Measurements from ENCODE around the gene ANGPTL1. TPM values are rescaled to one million over a fixed set of nuclear protein-coding genes. Genes with fewer than 3 reads are reported as not detected.

ANGPTL1 gene
- total RNA-seq, 1 donor from 2014 or later: not detected

DNA sequence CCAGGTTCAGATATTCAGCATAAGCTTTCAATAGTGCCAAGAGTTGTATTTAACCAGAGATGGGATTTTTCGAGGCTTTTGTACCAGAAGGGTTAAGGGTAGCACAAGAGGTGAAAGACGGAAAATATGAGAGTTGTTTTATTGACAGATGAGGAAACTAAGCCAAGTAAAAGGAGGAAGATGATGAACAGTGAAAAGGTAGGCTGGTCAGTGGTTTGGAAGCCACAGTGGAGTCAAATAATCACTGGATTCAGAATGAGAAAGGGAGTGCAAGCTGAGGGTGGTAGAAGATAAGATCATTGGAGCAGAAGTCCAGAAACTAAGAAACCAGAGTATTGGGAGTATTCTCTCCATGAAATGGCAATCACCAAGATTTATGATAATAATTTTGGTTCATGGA, 45.7 kb downstream of the ANGPTL1 start:
- H3K27me3 Mint-ChIP-seq (ENCODE audit: insufficient read depth, low read depth): peaks cover 2% of the 10 kb centered on the region
- no peaks in the 10 kb centered on the region for H4K20me1 ChIP-seq (ENCODE audit: low read depth)
- peaks cover 27% of the 10 kb centered on the region for H3K9me3 Mint-ChIP-seq
- no peak overlapping the region for H2AFZ ChIP-seq (replicated peaks)
- no peaks in the 10 kb centered on the region for H3K79me2 ChIP-seq (ENCODE audit: low read depth)
- no peaks in the 10 kb centered on the region for H3K27me3 ChIP-seq
- H3K36me3 ChIP-seq: no peaks in the 10 kb centered on the region
- H3K27ac ChIP-seq: no peak overlapping the region
- H3K36me3 Mint-ChIP-seq: peaks cover 43% of the 10 kb centered on the region
- H3K4me1 Mint-ChIP-seq: no peaks in the 10 kb centered on the region
- H3K4me3 ChIP-seq: no peak overlapping the region
- TF ChIP-seq, protein P1, sequence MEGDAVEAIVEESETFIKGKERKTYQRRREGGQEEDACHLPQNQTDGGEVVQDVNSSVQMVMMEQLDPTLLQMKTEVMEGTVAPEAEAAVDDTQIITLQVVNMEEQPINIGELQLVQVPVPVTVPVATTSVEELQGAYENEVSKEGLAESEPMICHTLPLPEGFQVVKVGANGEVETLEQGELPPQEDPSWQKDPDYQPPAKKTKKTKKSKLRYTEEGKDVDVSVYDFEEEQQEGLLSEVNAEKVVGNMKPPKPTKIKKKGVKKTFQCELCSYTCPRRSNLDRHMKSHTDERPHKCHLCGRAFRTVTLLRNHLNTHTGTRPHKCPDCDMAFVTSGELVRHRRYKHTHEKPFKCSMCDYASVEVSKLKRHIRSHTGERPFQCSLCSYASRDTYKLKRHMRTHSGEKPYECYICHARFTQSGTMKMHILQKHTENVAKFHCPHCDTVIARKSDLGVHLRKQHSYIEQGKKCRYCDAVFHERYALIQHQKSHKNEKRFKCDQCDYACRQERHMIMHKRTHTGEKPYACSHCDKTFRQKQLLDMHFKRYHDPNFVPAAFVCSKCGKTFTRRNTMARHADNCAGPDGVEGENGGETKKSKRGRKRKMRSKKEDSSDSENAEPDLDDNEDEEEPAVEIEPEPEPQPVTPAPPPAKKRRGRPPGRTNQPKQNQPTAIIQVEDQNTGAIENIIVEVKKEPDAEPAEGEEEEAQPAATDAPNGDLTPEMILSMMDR (IDR thresholded peaks at IDR 0.05): no peak
- TF ChIP-seq EZH2phosphoT487 (IDR thresholded peaks at IDR 0.05) (no peak), EZH2 (IDR thresholded peaks at IDR 0.05) (no peak)
- H3K4me3 Mint-ChIP-seq: no peak overlapping the region
- no peaks in the 10 kb centered on the region for H3F3A ChIP-seq (ENCODE audit: low read depth)
- H3K4me1 ChIP-seq: no peaks in the 10 kb centered on the region
- DNase-seq (ENCODE audit: low spot score): no peak
- no peak overlapping the region for H3K9ac ChIP-seq
- no peak overlapping the region for H3K4me2 ChIP-seq
- H3K27ac Mint-ChIP-seq: no peak overlapping the region
- no peaks in the 10 kb centered on the region for H3K9me3 ChIP-seq (ENCODE audit: low read depth)

DNA sequence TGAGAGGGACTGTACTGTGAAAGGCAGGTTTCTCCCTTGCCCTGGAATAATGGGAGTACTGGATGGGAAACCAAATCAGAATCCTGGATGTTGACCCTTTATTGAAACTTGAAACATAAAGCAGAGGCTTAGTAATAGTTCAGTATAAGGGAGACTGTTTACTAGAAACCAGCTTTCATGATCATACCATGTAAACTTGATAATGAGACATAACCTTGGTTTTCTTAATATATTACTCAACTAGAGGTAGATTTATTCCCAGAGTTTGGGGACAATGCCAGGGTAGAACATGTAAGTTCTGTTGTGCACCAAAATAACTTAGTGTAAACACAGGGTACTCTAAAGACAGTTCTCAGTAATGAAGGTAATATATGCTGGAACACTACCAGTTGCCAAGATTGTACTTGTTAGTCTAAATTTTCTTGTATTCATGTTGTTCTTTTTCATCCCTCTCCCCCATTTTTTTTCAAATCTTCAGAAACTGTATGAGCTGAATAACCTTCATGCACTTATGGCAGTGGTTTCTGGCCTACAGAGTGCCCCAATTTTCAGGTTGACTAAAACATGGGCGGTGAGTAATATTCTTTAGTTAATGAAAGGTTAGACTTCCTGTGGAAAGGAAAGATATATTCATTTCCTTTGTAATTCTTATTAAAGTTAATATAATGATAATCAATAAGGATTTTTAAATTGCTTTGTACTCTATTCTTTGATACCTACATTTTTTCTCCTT, 49.6 kb downstream of the ANGPTL1 start:
- Mint-ChIP-seq H3K9me3 (peaks cover 6% of the 10 kb centered on the region), H3K36me3 (peaks cover 29% of the 10 kb centered on the region), H3K4me1 (no peaks in the 10 kb centered on the region), H3K27me3 (ENCODE audit: insufficient read depth, low read depth) (peaks cover 2% of the 10 kb centered on the region), H3K4me3 (no peak overlapping the region), H3K27ac (no peak overlapping the region)
- DNase-seq (ENCODE audit: low spot score): no peak
- Histone ChIP-seq H3K36me3 (no peaks in the 10 kb centered on the region), H3K9me3 (ENCODE audit: low read depth) (no peaks in the 10 kb centered on the region), H3K27me3 (no peaks in the 10 kb centered on the region), H3K4me3 (no peak overlapping the region), H3K9ac (no peak overlapping the region), H3K4me2 (no peak overlapping the region), H3K79me2 (ENCODE audit: low read depth) (no peaks in the 10 kb centered on the region), H3F3A (ENCODE audit: low read depth) (no peaks in the 10 kb centered on the region), H3K4me1 (no peaks in the 10 kb centered on the region), H3K27ac (no peak overlapping the region), H4K20me1 (ENCODE audit: low read depth) (no peaks in the 10 kb centered on the region), H2AFZ (replicated peaks) (no peak overlapping the region)
- TF ChIP-seq EZH2 (IDR thresholded peaks at IDR 0.05) (no peak), EZH2phosphoT487 (IDR thresholded peaks at IDR 0.05) (no peak)
- TF ChIP-seq, protein P1 (IDR thresholded peaks at IDR 0.05): no peak

DNA sequence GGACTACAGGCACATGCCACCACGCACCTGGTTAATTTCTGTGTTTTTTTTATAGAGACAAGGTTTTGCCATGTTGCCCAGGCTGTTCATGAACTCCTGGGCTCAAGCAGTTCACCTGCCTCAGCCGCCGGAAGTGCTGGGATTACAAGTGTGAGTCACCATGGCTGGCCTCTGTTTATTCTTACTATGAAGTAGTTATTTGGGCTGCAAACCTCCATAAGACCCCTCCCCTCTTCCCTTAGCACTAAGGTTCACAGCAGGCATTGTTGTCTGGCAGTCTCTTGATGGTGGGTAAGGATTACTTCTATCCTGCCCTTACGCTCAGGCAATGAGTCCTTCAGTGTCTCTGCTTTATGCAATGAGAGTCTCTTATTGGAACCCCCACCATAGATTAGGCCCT, 51.8 kb downstream of the ANGPTL1 start:
- TF ChIP-seq EZH2phosphoT487 (IDR thresholded peaks at IDR 0.05): no peak
- no peak for TF ChIP-seq EZH2 (IDR thresholded peaks at IDR 0.05)
- TF ChIP-seq, protein P1 (IDR thresholded peaks at IDR 0.05): no peak
- Mint-ChIP-seq H3K4me3 (no peak overlapping the region), H3K9me3 (no peaks in the 10 kb centered on the region), H3K27me3 (ENCODE audit: insufficient read depth, low read depth) (no peaks in the 10 kb centered on the region), H3K4me1 (no peaks in the 10 kb centered on the region), H3K36me3 (peaks cover 34% of the 10 kb centered on the region), H3K27ac (no peak overlapping the region)
- DNase-seq (ENCODE audit: low spot score): peak; percentile 11
- H3K79me2 ChIP-seq (ENCODE audit: low read depth): no peaks in the 10 kb centered on the region
- no peaks in the 10 kb centered on the region for H4K20me1 ChIP-seq (ENCODE audit: low read depth)
- no peaks in the 10 kb centered on the region for H3K27me3 ChIP-seq
- H2AFZ ChIP-seq (replicated peaks): no peak overlapping the region
- H3K9me3 ChIP-seq (ENCODE audit: low read depth): no peaks in the 10 kb centered on the region
- H3K27ac ChIP-seq: no peak overlapping the region
- H3F3A ChIP-seq (ENCODE audit: low read depth): no peaks in the 10 kb centered on the region
- no peak overlapping the region for H3K9ac ChIP-seq
- H3K36me3 ChIP-seq: no peaks in the 10 kb centered on the region
- no peaks in the 10 kb centered on the region for H3K4me1 ChIP-seq
- no peak overlapping the region for H3K4me2 ChIP-seq
- H3K4me3 ChIP-seq: no peak overlapping the region

Data from neural progenitor cell (in vitro differentiated cells).